Stimulated activated naive CD8-positive, alpha-beta T cell treated with anti-CD3 and anti-CD28 coated beads, Interleukin-15, amount 100 ng/mL, for 72 hours (primary cell): ENCODE measurements around the gene CFAP299.

Source experiments
- ATAC-seq: fragments of 150-1000 bp; cut with Tn5 transposase; 2 replicates; pipeline ENCODE4 v1.10.0; 2021; ENCODE audit warnings: mild to moderate bottlenecking, moderate library complexity
- DNase-seq, 2 donors: peaks; one replicate each; pipeline ENCODE4 v3.0.0; 2021 to 2022
- H3K27ac Mint-ChIP-seq, 2 donors: one replicate each; pipeline ENCODE4 v1.8.0; 2022; ENCODE audit warnings: mild to moderate bottlenecking in 2 of 2, mixed read lengths in 2 of 2, moderate library complexity in 2 of 2
- H3K27me3 Mint-ChIP-seq: one replicate; pipeline ENCODE4 v1.8.0; 2022; ENCODE audit warnings: mixed read lengths
- H3K4me1 Mint-ChIP-seq: one replicate; pipeline ENCODE4 v1.8.0; 2022; ENCODE audit warnings: mild to moderate bottlenecking, mixed read lengths
- H3K4me3 Mint-ChIP-seq, 2 donors: one replicate each; pipeline ENCODE4 v1.8.0; 2022; ENCODE audit warnings: mild to moderate bottlenecking in 2 of 2, mixed read lengths in 2 of 2, moderate library complexity in 1 of 2
- H3K9me3 Mint-ChIP-seq, 2 donors: one replicate each; pipeline ENCODE4 v1.8.0; 2022; ENCODE audit warnings: mixed read lengths in 2 of 2

CFAP299 gene

GRCh38 chr4:80393970-80394250 is 58.4 kb downstream of the CFAP299 start:
- Mint-ChIP-seq H3K27me3 (no peaks in the 10 kb centered on the region), H3K4me3 (no peak overlapping the region), H3K27ac (peak overlapping the region in 1 of 2 donors; percentile 65), H3K4me1 (peaks cover 8% of the 10 kb centered on the region), H3K9me3 (peaks cover 7 to 16% of the 10 kb centered on the region in 2 donors)
- no peak for DNase-seq
- ATAC-seq: peak; percentile 39

DNA sequence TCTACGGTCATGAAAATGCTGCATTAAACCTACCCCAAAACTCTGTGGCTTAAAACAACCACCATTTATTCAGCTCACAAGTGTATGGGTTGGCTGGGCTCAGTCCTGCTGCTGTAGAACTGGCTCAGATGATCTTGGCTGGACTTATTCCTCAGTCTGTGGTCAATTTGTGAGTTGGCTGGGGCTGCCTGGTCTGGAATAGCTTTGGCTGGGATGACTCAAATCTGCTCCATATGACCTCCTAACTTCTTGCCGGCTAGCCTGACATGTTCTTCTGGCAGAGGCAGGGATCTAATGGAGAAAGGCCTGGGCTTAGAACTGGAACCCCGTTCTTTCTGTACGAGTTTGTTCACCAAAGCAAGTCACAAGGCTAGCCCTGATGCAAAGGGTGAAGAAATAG is 71.7 kb downstream of the CFAP299 start:
- ATAC-seq (no peak), DNase-seq (no peak)
- Mint-ChIP-seq H3K9me3 (peaks cover 3 to 4% of the 10 kb centered on the region in 2 donors), H3K4me1 (no peaks in the 10 kb centered on the region), H3K27me3 (no peaks in the 10 kb centered on the region), H3K4me3 (no peak overlapping the region), H3K27ac (no peak overlapping the region)

DNA sequence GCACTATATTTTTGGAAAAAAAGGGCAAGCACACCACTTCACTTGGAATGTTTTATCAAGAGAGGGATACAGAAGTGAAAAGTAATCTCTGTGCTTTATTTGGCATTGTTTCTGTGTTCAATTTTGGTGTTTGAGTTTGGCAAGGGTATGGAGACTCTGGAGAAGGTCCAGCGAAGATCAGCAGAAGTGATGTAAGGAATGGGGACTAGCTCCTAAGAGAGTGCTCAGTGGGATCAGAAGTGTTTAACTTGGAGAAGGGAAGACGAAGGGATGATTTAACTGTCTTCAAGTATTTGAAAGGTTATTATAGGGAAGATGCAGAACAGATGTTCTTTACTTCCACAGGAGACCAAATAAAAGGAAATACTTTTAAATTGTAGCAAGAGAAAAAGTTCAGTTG is 74.3 kb downstream of the CFAP299 start:
- no peaks in the 10 kb centered on the region for H3K9me3 Mint-ChIP-seq
- no peak for ATAC-seq
- H3K27ac Mint-ChIP-seq: no peak overlapping the region
- no peaks in the 10 kb centered on the region for H3K4me1 Mint-ChIP-seq
- no peak overlapping the region for H3K4me3 Mint-ChIP-seq
- no peaks in the 10 kb centered on the region for H3K27me3 Mint-ChIP-seq
- no peak for DNase-seq

- H3K9me3 Mint-ChIP-seq: peaks cover 3 to 9% of the 10 kb centered on the region in 2 donors
- H3K27ac Mint-ChIP-seq: no peak overlapping the region
- ATAC-seq (no peak), DNase-seq (no peak)
- H3K27me3 Mint-ChIP-seq: no peaks in the 10 kb centered on the region
- H3K4me1 Mint-ChIP-seq: no peaks in the 10 kb centered on the region
- H3K4me3 Mint-ChIP-seq: no peak overlapping the region
Observed at GRCh38 chr4:80412322-80412721, 76.8 kb downstream of the CFAP299 start.

DNA sequence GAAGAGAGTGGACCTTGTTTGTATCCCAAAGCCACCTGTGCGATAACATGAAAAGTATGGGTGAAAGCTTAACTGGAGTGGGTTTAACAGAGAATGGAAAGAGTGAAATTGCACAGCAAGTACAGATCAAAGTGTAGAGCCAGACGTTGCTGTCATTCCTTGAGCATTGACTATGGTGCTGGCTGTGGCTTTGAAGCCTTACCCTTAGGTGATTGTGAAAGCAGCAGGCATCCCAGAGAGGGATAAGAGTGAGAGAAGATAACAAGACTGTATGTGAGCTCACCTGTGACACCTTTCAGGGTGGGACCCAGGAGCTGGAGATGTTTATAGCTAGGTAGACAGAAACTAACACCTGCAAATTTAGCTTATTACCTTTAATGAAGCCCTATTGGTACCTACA is 77.6 kb downstream of the CFAP299 start:
- no peak for ATAC-seq
- no peak overlapping the region for H3K27ac Mint-ChIP-seq
- H3K4me3 Mint-ChIP-seq: no peak overlapping the region
- peaks cover 6 to 12% of the 10 kb centered on the region in 2 donors for H3K9me3 Mint-ChIP-seq
- H3K27me3 Mint-ChIP-seq: no peaks in the 10 kb centered on the region
- H3K4me1 Mint-ChIP-seq: no peaks in the 10 kb centered on the region
- DNase-seq: no peak

DNA sequence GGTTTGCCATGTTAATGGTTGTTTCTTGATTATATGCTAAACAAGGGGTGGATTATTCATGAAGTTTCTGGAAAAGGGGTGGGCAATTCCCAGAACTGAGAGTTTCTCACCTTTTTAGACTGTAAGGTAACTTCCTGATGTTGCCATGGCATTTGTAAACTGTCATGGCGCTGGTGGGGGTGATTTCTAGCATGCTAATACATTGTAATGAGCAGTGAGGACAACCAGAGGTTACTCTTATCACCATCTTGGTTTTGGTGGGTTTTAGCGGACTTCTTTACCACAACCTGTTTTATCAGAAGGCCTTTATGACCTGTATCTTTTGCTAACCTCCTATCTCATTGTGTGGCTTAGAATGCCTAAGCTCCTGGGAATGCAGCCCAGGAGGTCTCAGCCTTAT is 81.5 kb downstream of the CFAP299 start:
- ATAC-seq (no peak), DNase-seq (no peak)
- H3K27me3 Mint-ChIP-seq: no peaks in the 10 kb centered on the region

DNA sequence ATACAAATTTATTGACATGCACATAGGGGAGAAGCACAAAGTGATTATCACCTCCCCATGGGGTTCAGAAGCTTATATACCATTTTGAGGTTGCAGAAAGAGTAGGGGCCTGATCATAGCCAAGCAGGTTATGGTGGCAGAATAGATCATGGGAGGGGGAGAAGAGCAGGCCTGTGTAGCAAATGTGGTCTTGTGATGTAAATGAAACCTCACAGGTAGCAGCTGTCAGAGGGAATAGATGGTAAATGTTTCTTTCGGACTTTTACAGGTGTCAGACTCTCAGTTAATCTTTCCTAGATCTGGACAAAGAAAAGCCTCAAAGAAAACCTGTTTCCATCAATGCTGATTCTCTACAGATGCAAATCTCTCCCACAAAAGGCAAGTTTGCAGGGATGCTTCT is 84.4 kb downstream of the CFAP299 start:
- peaks cover 16% of the 10 kb centered on the region for H3K4me1 Mint-ChIP-seq
- H3K4me3 Mint-ChIP-seq: no peak overlapping the region
- H3K9me3 Mint-ChIP-seq: peaks cover 13 to 23% of the 10 kb centered on the region in 2 donors
- DNase-seq (no peak), ATAC-seq (no peak)
- H3K27ac Mint-ChIP-seq: peak overlapping the region; percentile 12 to 49
- H3K27me3 Mint-ChIP-seq: no peaks in the 10 kb centered on the region

More for the DNA sequence above, 81.5 kb downstream of the CFAP299 start:
- no peak overlapping the region for H3K4me3 Mint-ChIP-seq
- no peaks in the 10 kb centered on the region for H3K4me1 Mint-ChIP-seq
- H3K9me3 Mint-ChIP-seq: peaks cover 12 to 13% of the 10 kb centered on the region in 2 donors
- no peak overlapping the region for H3K27ac Mint-ChIP-seq

DNA sequence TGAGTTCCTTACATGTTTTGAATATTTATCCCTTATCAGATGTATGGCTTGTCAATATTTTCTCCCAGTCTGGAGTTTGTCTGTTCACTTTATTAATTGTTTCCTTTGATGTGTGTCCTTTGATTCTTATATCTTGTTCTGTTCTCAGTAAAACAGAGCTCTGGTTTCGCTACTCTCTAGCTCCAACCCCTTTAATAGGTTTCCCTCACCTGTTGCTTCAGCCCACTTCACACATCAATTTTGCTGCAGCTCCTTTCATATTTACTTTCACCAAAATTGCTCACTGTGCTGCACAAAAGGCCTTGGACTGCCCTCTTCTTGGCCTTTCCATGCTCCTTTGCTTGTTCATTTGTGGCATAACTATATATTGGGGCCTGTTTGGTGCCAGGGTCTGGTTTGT is 85.1 kb downstream of the CFAP299 start:
- Mint-ChIP-seq H3K4me3 (no peak overlapping the region), H3K27ac (no peak overlapping the region), H3K9me3 (peaks cover 13 to 23% of the 10 kb centered on the region in 2 donors), H3K4me1 (peaks cover 16% of the 10 kb centered on the region), H3K27me3 (no peaks in the 10 kb centered on the region)
- ATAC-seq: no peak
- no peak for DNase-seq

- Mint-ChIP-seq H3K27ac (no peak overlapping the region), H3K9me3 (peaks cover 7 to 10% of the 10 kb centered on the region in 2 donors), H3K27me3 (no peaks in the 10 kb centered on the region), H3K4me1 (peaks cover 16% of the 10 kb centered on the region), H3K4me3 (no peak overlapping the region)
- DNase-seq (peak in 1 of 2 donors; percentile 13), ATAC-seq (peak; percentile 100)
Observed at GRCh38 chr4:80422727-80423404, 87.3 kb downstream of the CFAP299 start.

DNA sequence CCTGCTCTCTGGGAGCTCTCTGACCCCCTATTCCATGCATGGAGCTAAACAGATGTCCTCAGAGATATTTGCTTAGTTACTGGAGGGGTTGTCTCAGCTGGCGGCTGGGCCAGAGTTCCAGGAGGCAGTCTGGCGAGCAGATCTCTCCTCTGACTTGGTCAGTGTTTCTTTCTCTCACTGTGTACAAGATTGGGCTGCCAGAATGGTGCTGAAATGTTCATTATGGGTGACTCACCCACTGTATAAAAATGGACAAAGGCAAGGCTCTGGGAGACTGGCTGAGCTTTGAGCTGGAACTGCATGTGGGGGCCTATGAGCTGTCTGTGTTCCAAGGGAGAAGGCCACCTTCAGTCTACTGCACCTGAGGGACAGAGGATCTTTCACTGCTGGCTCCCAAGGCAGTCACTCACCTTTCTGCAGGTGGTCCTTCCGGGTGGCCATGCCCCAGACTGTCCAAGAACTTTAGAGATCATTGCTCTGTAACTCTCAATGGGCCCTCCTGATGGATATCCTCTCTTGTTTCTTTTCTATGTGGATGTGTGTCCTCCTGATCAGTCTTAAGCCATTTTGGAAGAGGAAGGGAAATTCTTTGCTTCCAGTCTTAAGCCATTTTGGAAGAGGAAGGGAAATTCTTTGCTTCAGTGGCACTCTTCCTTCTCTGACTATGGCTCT is 88.2 kb downstream of the CFAP299 start:
- H3K27me3 Mint-ChIP-seq: no peaks in the 10 kb centered on the region
- H3K4me1 Mint-ChIP-seq: peaks cover 16% of the 10 kb centered on the region
- peaks cover 2 to 10% of the 10 kb centered on the region in 2 donors for H3K9me3 Mint-ChIP-seq
- no peak for DNase-seq
- no peak overlapping the region for H3K4me3 Mint-ChIP-seq
- no peak for ATAC-seq
- peak overlapping the region; percentile 12 to 77 for H3K27ac Mint-ChIP-seq

GRCh38 chr4:80424225-80424581 is 88.7 kb downstream of the CFAP299 start:
- H3K27me3 Mint-ChIP-seq: no peaks in the 10 kb centered on the region
- H3K4me3 Mint-ChIP-seq: no peak overlapping the region
- H3K4me1 Mint-ChIP-seq: peaks cover 16% of the 10 kb centered on the region
- DNase-seq: no peak
- ATAC-seq: no peak
- peak overlapping the region; percentile 77 to 91 for H3K27ac Mint-ChIP-seq
- H3K9me3 Mint-ChIP-seq: peaks cover 0 to 10% of the 10 kb centered on the region in 2 donors

DNA sequence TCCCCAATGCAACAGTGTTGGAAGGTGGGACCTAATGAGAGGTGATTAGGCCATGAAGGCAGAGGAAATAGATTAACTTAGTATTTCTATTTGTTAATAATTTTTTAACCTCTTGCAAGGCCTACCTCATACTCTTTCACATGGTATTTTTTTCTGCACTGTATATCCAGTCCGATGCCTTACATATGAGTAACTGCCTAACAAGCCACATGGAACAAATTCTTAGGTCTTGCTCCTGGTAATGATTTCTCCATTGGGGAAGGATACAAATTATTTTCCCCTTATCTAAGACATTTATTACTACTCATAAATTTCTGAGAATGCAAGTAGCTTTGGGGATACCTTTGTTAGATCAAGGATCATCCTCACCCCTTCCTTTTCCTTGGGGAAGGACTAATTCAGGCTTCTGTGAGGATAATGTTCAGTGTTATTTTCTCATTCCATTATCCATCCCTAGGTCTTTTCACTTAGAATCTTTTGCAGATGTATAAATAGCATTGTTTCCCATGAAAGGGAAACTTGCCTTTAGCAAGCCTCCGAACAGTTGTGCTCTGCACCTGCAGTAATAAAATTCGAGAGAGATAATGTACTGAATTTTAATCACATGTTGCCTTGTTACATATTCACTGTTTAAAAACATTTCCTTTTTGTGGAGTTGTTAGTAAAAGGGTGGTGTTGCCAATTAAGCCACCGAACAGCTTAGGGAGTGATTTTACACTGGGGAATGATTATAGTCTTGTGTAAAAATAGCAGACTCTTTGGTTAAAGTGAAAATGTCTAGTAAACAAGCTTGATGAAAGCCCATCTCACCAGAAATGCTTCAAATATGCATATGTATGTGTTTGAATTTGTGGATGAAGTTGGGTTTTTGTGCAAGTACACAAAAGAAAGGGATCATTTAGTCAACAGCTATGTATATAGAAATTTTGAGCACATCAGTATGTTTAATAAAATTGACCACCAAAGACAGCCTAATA is 89.9 kb downstream of the CFAP299 start:
- H3K4me3 Mint-ChIP-seq: no peak overlapping the region
- no peak for ATAC-seq

GRCh38 chr4:80431203-80431965 is 95.9 kb downstream of the CFAP299 start:
- no peaks in the 10 kb centered on the region for H3K27me3 Mint-ChIP-seq
- H3K27ac Mint-ChIP-seq: no peak overlapping the region
- DNase-seq (no peak), ATAC-seq (no peak)
- no peaks in the 10 kb centered on the region for H3K9me3 Mint-ChIP-seq
- H3K4me1 Mint-ChIP-seq: peaks cover 5% of the 10 kb centered on the region
- no peak overlapping the region for H3K4me3 Mint-ChIP-seq

More for the DNA sequence above, 89.9 kb downstream of the CFAP299 start:
- no peak overlapping the region for H3K27ac Mint-ChIP-seq
- H3K4me1 Mint-ChIP-seq: peaks cover 16% of the 10 kb centered on the region
- H3K9me3 Mint-ChIP-seq: peaks cover 0 to 10% of the 10 kb centered on the region in 2 donors
- no peak for DNase-seq
- H3K27me3 Mint-ChIP-seq: no peaks in the 10 kb centered on the region

DNA sequence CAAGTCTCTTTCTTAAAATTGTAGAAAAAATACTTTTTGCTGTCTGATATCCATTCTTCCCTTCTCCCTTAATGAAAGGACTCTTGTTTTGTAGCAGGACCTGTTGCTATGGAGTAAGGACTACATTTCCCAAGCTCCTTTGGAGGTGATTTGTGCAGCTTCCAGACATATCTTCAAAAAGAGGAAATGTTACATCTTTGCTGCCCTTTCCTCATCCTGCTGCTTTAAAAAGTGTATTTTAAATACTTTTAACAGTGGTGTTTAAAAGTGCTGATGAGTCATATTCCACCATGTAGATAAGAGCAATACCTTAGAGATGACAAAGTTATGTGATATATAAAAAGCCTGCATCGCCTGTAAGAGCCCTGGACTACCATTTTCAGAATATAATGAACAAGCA is 98.7 kb downstream of the CFAP299 start:
- Mint-ChIP-seq H3K27me3 (no peaks in the 10 kb centered on the region), H3K4me1 (peaks cover 17% of the 10 kb centered on the region), H3K27ac (no peak overlapping the region), H3K9me3 (no peaks in the 10 kb centered on the region), H3K4me3 (no peak overlapping the region)
- DNase-seq: no peak
- no peak for ATAC-seq

- DNase-seq (no peak), ATAC-seq (no peak)
- H3K4me1 Mint-ChIP-seq: peaks cover 20% of the 10 kb centered on the region
- H3K4me3 Mint-ChIP-seq: no peak overlapping the region
- no peaks in the 10 kb centered on the region for H3K27me3 Mint-ChIP-seq
- H3K9me3 Mint-ChIP-seq: peaks cover 17 to 26% of the 10 kb centered on the region in 2 donors
- H3K27ac Mint-ChIP-seq: peak overlapping the region in 1 of 2 donors; percentile 2
Observed at GRCh38 chr4:80438016-80438415, 102.5 kb downstream of the CFAP299 start.
